ENCODE results near the gene PDE11A.

DNA sequence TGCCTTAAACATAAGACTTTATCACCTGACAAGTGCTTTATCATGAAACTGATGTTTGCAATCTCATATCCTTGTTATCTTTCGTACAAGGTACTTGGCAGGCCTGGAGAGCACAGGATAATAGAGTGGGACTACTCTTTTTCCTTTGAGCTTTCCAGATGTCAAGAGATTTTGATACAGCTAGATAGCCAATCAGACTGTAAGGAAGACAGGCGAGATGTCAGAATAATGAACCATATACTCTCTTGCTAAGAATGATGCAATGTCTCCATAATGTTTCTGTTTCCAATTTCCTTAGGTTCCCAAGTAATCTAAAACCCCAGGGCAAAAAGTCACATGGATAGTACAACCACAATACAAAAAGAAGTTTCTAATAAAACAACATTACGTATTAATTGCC, 313.1 kb downstream of the PDE11A start:
- no peak for TF ChIP-seq CTCF (conservative IDR thresholded peaks at IDR 0.05)
- TF ChIP-seq ZFX (IDR thresholded peaks at IDR 0.05) = no peak

Data from C4-2B (cell line).